Medulla oblongata (tissue), 1 donor: Measurements from ENCODE around the gene RPS6KA4.

Experiments used
- DNase-seq: peaks from one replicate; pipeline ENCODE4 v3.0.0-alpha.2; 2015; ENCODE audit errors: extremely low spot score

RPS6KA4 gene

DNA sequence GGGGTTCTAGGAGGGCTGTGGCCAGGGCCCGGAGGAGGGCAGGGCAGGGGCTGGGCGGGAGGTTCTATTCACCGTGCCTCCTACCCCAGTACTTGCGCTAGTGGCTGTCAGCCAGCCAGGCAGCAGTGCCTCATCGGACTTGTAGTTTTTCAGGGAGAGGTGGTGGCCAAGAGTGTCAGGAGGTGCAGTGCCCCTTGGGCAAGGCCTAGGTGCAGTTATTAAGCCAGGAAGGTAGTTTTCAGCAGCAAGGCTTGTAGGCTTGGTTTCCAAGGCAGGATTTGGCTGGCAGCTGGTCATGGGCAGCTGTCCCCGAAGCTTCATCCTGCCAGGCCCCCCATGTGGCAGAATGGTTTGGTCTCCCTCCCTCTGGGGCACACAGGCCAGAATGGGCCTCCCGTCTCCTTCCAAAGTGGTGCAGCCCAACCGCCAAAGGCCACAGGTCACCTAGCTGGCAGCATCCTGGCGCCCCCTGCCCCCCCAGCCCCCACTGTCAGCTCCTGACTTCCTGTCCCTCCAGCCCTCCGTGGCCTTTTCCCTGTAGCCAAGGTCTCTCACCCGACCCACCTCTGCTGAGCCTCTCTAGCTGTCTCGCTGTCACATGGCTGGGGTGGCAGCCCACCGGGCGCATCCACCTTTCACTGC lies 10.5 kb upstream of the RPS6KA4 start:
- DNase-seq, result peak; percentile 38

DNA sequence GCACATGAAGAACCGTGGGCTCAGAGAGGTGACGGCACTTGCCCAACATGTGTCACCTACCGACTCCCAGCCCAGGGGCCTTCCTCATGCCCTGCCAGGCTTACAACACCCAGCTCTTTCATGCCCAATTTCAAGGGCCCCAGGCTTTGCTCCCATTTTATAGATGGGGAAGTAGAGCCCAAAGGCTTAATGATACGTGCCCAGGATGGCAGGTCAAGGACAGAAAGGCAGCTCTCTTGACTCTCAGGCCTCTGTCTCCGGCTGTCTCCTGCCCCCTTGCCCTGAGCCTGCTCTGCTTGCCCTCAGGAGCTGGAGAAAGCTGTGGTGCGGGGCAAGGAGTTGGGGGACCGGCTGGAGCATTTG lies 10.0 kb upstream of the RPS6KA4 start:
- DNase-seq, result no peak

DNA sequence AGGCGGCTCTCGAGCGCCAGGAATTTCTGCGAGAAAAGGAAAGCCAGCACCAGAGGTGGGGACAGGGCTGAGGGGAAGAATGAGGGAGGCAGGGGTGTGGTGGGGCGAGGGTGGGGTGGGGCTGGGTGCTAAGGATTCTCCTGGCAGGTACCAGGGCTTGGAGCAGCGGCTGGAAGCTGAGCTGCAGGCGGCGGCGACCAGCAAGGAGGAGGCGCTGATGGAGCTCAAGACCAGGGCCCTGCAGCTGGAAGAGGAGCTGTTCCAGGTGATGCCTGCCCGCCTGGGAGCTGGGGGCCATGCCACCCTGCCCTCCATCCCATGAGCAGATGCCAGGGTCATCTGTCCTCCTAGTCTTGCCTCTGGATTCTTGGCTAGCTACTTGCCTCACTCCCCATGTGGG lies 9.6 kb upstream of the RPS6KA4 start:
- no peak for DNase-seq

DNA sequence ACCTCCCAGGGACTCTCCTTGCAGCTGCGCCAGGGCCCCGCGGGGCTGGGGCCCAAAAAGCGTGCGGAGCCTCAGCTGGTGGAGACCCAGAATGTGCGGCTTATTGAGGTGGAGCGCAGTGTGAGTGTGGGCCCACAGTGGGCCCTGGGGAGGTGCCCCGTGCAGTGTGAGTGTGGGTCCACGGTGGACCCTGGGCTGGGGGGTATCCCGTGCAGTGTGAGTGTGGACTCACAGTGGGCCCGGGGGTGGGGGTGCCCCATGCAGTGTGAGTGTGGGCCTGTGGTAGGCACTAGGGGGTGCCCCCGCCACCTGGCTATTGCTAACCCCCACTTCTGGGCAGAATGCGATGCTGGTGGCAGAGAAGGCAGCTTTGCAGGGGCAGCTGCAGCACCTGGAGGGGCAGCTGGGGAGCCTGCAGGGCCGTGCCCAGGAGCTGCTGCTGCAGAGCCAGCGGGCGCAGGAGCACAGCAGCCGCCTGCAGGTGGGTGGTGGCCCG lies 7.8 kb upstream of the RPS6KA4 start:
- DNase-seq, result no peak

DNA sequence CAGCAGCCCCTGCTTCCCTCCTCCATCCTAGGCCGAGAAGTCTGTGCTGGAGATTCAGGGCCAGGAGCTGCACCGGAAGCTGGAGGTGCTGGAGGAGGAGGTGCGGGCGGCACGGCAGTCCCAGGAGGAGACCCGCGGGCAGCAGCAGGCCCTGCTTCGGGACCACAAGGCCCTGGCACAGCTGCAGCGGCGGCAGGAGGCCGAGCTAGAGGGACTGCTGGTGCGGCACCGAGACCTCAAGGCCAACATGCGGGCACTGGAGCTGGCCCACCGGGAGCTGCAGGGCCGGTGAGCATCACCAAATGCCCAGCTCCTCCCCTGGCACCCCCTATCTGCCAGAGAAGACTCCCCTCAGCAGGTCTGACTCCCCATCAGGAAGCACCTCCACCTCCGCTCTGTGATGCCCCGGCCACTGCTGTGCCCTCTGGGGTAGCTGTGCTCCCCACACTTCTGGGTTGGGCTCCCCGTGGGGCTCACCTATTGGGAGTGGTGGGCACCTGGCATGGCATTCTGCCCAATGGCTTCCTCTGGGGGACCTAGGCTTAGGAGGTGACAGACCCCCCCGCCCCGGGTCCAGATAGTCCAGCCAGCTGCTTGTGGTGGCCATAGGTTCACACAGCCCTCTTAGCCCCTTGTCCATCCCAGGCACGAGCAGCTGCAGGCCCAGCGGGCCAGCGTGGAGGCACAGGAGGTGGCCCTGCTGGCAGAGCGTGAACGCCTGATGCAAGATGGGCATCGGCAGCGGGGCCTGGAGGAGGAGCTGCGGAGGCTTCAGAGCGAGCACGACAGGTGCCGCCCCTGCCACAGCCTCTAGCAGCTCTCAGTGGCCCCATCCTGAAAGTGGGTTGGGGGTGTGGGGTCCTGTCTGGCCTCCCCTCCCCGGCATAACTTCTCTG lies 6.6 kb upstream of the RPS6KA4 start:
- no peak for DNase-seq

DNA sequence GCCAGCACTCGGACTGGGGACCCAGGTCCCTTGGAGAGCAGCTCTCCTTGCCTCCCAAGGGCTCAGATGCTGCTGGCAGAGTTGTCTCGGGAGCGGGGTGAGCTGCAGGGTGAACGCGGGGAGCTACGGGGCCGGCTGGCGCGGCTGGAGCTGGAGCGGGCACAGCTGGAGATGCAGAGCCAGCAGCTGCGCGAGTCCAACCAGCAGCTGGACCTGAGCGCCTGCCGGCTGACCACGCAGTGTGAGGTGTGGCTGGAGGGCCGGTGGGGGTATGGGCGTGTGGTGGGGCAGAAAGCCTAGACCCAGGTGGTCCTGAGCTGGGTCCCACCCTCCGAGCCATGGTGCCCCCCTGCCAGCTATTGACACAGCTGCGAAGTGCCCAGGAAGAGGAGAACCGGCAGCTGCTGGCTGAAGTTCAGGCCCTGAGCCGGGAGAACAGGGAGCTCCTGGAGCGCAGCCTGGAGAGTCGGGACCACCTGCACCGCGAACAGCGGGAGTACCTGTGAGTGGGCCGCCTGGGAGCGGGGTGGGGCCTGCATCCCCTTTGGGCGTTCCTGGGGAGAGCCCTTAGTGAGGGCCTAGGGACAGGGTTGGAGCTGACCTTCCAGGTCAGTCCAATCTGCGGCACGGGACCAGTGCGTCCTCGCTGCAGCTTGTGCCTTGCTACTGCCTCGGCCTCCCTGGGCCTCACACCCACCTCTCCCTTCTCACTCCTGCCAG lies 5.8 kb upstream of the RPS6KA4 start:
- DNase-seq, result no peak

DNA sequence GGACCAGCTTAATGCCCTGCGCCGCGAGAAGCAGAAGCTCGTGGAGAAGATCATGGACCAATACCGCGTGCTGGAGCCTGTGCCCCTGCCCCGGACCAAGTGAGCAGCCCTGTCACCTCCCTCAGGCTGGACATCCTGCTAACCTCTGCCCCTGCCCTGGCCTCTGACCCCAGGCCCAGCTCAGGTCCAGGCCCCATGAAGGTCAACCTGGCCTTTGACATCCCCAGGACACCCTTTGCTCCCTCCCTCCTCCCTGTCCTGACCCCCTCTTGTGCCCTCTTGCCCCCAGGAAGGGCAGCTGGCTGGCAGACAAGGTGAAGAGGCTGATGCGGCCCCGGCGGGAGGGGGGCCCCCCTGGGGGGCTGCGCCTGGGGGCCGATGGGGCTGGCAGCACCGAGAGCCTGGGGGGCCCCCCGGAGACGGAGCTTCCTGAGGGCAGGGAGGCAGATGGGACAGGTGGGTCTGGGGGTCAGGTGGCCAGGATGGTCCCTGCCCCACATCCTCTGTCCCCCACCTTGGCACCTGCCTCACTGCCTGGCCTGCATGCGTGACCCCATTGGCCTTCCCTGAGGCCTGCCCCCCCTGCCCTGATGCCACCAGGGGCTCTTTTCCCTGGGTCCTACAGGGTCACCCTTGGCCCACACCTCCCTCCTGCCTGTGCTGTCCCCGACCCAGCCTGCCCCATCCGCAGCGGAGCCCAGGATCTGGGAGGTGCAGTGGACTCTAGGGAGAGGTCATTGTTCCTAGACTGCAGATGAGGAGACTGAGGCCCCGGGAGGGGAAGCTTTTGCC lies 5.1 kb upstream of the RPS6KA4 start:
- no peak for DNase-seq

DNA sequence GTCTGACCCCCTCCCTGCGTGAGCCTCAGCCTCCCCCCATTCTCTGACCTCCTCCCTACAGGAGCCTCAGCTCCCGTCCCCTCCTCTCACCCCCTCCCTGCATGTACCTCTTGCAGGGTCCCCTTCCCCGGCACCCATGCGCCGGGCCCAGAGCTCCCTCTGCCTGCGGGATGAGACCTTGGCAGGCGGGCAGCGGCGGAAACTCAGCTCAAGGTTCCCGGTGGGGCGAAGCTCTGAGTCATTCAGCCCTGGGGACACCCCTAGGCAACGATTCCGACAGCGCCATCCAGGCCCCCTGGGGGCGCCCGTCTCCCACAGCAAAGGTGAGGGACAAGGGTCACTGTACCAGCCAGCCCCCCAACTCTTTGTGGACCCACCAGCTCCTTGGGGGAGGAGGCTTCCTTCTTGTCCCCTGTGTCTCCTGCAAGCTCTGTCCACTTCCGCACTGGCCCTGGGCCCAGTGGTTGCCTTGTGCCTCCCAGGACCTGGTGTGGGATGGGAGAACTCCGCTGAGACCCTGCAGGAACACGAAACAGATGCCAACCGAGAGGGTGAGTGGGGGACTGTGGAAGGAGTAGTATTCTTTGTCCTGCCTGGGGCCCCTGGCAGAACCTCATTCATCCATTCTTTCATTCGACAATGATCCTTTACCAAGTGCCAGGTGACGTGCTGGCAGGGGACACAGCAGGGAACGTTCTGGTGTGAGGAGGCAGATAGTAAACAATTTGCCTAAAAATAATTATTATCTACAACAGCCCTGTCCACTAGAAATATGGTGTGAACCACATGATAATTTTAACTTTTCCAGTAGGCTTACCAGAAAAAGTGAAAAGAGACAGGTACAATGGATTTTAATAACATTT lies 3.7 kb upstream of the RPS6KA4 start:
- DNase-seq, result peak; percentile 83

DNA sequence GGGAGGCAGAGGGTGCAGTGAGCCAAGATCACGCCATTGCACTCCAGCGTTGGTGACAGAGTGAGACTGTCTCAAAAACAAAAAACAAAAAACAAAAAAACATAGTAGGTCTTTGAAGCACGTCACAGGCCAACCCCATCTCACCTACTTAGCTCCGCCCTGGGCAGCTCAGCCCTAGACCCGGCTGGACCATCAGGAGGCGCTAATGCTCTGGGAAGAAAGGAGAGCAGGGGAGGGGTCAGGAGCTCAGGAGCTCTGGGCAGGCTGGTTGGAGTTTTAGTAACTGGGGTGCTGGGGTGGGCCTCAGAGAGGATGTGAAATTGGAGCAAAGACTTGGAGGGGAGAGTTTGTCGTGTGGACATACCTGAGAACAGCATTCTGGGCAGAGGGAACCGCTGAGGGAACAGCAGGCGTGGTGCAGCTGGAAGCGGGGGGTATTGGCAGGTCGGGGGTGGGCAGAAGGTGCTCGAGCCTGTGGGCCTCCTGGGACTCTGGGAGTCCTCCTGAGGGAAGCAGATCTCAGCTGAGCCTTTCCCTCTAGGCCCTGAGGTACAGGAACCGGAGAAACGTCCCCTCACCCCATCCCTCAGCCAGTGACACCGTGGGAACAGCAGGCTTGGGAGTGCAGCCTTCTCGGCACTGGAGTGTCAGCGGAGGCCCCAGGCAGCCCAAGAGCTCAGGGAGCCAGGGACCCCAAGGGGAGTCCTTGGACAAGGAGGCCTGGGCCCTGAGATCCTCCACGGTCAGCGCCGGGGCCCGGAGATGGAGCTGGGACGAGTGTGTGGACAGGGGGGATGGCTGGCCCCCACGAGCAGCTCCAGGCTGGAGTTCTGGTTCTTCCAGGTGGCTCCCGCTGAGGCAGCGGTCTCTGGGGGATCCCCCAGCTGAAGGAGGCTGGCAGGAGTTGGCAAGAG lies 2.2 kb upstream of the RPS6KA4 start:
- DNase-seq, result no peak

DNA sequence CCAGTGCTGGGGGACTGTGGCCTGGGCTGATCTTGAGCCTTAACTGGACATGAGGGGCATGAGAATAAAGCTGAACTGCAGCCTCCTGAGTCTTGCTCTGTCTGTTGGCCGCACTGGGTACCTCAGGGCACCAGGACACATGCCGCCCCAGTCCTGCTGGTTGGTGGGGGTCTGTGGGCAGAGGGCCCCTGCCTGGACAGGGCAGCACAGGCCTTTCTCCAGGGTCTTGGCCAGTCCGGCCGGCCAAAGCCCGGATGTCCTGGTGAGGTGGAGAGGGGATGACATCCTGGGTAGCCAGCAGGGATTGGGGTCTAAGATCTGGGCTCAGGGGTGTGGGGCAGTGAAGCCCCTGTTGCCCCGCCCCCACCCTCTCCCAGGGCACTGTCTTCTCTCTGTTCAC lies 1.5 kb upstream of the RPS6KA4 start:
- no peak for DNase-seq

DNA sequence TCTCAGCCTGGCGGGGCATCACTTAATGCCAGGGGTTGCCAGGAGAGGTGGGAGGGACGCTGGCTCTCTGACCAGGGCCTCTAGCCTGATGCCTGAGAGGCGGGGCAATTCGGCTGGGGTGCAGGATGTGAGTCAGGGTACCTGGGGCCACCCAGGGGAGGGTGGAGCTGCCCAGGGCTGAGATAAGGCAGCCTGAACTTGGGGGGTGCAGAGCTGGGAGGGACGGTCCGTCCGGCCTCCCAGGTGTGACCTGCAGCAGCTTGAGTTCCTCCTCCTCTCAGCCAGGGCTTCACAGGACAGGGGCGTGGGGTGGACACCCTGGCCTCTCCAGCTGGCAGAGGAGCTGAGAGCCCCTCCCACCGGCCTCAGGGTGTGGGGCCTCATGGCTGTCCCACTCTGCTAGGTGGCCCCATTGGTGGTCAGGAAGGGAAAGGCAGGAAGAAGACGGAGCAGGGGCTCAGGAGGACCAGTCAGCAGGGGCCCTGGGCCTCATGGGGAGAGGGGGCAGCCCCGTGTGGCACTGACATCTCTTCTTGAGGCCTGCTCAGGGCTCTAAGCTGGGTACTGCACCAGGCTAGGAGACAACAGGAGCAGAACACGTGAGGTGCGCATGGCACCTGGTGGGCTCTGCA lies 942 bp upstream of the RPS6KA4 start:
- no peak for DNase-seq

DNA sequence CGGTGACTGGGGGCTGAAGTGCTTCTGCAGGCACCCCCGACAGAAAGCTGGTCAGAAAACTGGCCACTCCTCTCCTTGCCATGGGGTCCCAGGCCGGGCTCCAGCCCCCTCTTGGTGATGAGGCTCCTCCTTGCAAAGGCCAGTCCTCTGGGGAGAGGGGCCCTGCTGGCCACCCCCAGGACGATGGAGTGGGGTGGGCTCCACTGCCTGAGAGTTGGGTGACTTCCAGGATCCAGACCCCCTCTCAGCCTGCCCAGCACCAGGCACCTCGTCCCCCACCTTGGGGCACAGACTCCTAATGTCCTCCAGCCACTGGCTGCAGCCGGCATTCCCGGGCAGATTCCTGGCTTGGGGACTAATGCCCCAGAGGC lies 441 bp upstream of the RPS6KA4 start:
- no peak for DNase-seq

DNA sequence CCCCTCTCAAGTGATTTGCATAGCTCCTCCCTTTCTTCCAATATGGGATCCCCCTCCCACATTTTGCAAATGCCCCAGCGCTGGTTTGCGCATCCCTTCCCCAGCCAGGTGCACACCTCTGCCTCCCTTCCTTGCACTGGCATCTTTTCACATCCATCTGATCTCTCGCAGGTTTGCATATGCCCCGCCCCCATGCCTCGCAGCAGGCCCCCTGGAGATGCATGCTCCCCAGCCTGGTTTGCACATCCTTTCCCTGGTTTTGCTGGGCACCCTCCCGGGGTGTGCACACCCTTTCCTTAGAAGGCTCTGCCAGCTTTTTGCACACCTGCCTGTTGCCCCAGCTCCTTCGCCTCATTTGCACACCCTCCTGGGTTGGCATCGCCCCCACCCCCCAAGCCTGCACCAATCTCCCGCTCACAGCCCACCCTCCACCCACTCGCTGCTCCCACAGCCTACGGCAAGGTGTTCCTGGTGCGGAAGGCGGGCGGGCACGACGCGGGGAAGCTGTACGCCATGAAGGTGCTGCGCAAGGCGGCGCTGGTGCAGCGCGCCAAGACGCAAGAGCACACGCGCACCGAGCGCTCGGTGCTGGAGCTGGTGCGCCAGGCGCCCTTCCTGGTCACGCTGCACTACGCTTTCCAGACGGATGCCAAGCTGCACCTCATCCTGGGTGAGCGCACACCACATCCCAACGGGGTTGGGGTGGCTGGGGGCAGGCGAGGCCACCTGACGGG lies 917 bp downstream of the RPS6KA4 start:
- no peak for DNase-seq

DNA sequence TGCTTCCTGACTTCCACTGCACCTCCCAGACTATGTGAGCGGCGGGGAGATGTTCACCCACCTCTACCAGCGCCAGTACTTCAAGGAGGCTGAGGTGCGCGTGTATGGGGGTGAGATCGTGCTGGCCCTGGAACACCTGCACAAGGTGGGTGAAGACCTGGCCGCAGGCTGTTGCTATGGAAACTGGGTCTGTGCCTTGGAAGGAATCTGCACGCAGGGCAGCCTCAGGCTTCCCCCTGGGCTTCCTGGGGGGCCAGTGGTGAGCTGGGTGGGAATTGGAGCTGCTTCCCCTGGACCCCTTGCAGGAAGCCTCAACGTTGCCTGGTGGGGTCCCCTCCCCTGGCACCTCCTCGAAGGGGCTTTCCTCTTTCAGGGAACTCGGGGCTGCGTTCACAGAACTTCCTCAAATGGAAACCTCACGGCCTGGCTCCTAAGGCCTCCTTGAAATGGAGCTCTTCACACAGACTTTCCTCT lies 1.5 kb downstream of the RPS6KA4 start:
- DNase-seq, result no peak

DNA sequence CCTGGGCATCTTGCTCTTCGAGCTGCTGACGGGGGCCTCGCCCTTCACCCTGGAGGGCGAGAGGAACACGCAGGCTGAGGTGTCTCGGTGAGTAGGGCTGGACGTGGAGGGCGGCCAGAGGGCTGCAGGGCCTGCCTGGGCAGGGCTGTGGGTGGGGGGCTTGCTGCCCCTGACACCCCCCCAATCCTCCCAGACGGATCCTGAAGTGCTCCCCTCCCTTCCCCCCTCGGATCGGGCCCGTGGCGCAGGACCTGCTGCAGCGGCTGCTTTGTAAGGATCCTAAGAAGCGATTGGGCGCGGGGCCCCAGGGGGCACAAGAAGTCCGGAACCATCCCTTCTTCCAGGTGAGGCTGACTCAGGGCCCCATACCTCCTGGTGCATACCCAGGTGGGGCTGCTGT lies 2.7 kb downstream of the RPS6KA4 start:
- no peak for DNase-seq

DNA sequence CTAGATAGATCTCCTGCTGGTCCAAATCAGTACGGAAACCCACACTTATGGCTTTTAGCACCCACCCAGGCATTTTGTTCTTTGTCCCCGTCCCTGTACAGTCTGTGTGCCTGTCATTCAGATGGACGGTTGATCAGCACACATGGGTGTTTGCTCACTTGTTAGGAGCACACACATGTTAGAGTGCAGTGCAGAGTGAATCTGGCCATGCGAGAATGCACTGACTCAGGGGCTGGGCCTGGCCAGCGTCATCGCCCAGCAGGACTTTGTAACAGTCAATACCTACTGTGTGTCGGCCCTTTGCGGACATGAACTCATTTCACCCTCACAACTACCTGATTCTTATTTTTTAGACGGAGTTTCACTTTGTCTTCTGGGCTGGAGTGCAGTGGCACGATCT lies 3.4 kb downstream of the RPS6KA4 start:
- no peak for DNase-seq

DNA sequence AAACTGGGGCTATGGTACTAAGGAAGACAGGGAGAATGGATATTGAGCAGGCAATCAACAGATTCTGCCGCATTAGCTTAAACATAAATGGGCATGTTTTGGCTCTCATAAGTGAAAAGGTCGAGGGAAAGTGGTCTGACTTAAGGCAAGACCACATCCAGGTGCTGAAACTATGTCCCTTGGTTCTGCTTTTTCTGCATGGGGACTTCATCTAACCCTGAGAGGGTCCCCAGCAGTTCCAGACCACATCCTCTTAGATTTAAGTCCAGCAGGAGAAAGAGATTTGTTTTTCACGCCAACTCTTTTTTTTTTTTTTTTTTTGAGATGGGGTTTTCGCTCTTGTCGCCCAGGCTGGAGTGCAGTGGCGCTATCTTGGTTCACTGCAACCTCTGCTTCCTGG lies 5.5 kb downstream of the RPS6KA4 start:
- no peak for DNase-seq

DNA sequence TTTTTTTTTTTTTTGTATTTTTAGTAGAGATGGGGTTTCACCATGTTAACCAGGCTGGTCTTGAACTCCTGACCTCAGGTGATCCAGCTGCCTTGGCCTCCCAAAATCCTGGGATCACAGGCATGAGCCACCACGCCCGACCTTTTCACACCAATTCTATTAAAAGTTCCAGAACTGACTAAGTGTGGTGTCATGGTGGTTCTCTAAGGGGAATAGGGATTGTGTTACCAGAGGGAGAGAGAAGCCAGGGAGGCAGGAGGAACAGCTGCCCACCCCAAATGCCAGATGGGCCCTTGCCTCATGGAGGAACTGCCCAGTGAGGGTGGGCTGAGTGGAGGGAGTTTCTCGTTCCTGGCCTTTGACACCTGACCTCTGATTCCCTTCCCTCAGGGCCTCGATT lies 5.9 kb downstream of the RPS6KA4 start:
- no peak for DNase-seq

DNA sequence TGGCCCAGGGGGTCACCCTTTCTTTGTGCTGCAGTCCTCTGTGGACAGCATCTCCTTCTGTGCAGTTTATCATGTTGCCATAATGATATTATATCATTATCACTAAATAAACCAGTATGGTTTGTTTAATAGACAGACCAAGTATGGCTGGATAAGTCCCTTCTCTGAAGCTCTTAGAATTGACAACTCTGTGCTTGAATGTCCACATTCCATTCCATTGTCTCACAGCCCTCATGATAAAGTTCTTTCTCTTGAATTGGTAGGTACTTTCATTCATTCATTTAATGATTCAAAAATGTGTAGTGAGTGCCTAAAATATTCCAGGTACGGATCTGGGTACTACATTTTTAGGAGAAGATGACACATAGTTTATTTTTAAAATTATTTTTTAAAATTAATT lies 7.8 kb downstream of the RPS6KA4 start:
- DNase-seq, result no peak
